GM12875 (cell line): ENCODE measurements around the gene LTF.

Source experiments
- H3K4me3 ChIP-seq: one replicate; pipeline ENCODE4 v1.5.1; 2011; ENCODE audit warnings: low read depth, low read length, control low read depth
- TF ChIP-seq, protein P1 (sequence below): IDR thresholded peaks from 2 replicates; pipeline ENCODE4 v1.5.1; 2011; ENCODE audit warnings: low read depth, mild to moderate bottlenecking, control low read depth, inconsistent platforms, low read length, moderate library complexity, borderline replicate concordance; ENCODE audit not compliant: insufficient read depth

The LTF gene

DNA sequence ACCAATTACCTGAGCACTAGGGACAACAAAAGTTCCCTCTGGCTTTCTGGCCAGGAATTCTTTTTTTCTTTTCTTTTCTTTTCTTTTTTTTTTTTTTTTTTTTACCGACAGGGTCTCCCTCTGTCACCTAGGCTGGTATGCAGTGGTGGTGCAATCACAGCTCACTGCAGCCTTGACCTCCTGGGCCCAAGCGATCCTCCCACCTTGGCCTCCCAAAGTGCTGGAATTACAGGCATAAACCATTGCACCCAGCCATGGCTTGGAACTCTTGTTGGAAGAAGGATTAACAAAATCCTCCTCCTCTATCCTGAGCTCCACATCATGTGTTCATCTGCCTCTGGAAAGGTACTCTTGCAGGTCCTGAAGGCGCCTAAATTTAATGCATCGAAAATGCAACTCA lies 2.9 kb upstream of the LTF start:
- no peak overlapping the region for H3K4me3 ChIP-seq
- TF ChIP-seq, protein P1, sequence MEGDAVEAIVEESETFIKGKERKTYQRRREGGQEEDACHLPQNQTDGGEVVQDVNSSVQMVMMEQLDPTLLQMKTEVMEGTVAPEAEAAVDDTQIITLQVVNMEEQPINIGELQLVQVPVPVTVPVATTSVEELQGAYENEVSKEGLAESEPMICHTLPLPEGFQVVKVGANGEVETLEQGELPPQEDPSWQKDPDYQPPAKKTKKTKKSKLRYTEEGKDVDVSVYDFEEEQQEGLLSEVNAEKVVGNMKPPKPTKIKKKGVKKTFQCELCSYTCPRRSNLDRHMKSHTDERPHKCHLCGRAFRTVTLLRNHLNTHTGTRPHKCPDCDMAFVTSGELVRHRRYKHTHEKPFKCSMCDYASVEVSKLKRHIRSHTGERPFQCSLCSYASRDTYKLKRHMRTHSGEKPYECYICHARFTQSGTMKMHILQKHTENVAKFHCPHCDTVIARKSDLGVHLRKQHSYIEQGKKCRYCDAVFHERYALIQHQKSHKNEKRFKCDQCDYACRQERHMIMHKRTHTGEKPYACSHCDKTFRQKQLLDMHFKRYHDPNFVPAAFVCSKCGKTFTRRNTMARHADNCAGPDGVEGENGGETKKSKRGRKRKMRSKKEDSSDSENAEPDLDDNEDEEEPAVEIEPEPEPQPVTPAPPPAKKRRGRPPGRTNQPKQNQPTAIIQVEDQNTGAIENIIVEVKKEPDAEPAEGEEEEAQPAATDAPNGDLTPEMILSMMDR = no peak

DNA sequence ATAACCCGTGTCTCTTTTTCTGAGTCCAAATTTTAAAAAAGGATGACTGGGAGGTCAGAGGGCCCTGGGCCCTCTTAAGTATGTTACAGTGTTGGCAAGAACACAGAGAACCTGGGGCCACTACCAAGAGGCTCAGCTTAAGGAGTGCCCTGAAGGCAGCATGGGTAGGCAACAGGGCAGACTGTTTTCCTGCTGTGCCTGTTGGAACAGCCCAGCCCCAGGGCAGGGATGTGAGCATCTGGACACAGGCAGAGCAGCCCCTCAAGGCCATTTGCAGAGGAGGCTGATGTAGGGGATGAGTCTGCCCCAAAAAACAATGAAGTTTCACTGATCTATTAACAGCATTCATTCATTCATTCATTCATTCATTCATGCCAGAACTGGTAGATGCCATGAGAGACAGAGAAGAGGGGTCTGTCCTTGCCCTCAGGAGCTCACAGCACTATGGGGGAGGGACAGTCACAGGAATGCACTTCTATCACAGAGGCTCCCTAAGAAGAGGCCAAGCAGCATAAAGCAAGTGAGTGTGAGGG lies 2.2 kb upstream of the LTF start:
- no peak overlapping the region for H3K4me3 ChIP-seq
- TF ChIP-seq, protein P1 = no peak

DNA sequence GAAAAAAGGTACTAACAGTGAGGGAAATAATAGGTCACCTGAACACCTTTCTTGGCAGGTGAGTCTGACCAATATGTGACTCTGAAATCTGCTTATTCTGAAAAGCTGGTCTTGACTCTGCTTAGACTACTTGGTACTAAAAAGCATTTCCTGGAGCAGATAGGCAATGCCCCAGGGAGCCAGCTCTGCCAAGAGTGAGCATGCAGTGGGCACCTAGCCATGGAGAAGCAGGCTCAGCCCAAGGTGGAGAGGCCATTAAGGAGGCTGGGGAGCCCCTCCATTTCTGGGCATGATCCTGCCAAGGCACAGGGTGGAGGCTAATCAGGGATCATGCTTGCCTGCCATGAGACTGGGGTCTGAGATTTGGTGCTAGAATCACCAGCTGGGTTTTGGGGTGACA lies 1.6 kb upstream of the LTF start:
- H3K4me3 ChIP-seq = no peak overlapping the region
- TF ChIP-seq, protein P1 = no peak

DNA sequence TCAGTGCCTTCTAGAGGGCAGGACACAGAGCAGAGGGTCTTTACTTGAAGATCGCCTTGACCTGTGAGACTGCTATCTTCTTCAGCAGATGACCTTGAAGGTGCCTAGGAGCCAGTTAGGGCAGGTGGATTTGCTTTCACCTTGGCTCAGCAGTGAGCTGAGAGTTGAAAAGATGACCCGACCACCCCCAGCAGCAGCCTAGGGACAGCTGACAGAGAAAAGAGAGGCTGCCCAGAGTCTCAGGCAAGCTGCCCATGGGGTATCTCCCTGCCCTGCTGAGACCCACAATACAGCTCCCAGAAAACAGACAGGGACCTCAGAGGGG lies 453 bp upstream of the LTF start:
- H3K4me3 ChIP-seq = no peak overlapping the region
- TF ChIP-seq, protein P1 = no peak

DNA sequence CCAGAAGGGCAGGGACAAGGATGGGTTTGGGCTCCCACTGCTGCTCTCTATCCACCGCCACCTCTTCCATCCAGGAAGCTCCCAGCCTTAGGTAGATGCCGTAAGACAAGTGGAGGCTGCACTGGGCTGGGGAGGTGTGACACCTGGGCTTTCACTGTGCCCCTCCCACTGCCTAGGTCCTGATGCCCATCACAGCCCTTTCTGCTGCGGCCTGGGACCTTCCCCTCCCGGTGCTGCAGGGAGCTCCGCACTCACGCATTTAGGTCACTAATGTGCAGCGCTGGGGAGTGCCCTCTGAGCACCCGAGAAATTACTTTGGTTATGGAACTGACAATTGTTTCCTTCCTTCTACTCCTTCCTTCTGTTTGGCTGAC lies 850 bp downstream of the LTF start:
- TF ChIP-seq, protein P1 = no peak
- H3K4me3 ChIP-seq = no peak overlapping the region

DNA sequence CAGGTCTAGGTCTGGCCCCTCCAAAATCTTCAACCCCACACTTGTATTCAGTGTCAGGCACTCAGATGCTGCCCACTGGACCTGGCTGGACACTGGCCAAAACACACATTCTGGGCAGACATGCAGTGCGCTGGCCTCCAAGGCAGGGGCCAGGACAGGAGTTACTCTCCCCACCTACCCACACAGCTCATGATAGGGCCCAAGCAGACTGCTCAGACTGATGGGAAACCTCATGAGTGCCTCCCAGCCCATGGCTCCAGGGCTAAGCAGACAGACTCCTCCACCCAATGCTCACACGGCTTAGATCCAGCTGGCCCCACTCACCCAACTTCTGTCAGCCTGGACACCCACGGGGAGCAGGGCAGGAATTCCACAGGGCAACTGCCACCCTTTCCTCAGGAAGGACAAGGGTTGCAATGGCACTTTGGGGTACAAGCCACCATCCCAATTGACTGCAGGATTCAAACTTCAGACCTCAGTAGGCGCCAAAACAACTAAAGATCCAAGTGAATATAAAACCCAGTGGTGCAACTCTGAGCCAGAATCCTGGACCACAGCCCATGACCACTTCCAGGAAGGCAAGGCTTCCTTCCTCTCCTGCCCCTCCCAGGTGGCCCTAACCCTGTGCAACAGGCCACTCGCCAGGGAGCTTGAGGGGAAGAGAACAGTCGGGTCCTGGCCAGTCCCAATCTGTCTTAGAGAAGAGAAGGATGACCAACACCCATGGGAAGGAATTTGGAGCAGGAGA lies 1.4 kb downstream of the LTF start:
- H3K4me3 ChIP-seq = no peak overlapping the region
- TF ChIP-seq, protein P1 = no peak

DNA sequence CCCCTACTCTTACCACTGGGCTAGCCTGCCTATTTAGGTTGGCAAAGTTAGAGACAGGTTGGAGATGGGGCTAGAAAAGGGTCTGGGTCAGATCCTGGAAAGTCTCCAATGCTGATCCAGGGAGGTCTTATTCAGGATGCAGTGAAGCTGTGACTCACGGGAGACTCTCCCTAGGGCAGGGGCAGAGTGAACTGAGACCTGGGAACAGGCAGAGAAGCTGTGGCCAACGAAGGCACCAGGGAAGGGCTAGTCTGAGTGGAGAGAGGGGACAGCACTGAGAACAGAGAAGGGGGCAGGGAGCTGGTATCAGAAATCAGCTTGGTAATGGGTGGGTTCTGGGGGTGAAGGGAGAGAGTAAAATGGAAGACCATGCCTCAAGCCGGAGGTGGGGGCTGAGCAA lies 2.2 kb downstream of the LTF start:
- no peak overlapping the region for H3K4me3 ChIP-seq
- TF ChIP-seq, protein P1 = no peak
